Muscle of leg (tissue), 11 donors: ENCODE results near the gene TTC23. TPM values are rescaled to one million over a fixed set of nuclear protein-coding genes. Genes with fewer than 3 reads are reported as not detected.
"Not testable (repeated sequence)": the region's sequence is repeated elsewhere in the genome, so short reads cannot be mapped to it uniquely, and the experiment has no call there.

Source experiments
- DNase-seq: peaks from one replicate; pipeline ENCODE4 v3.0.0; 2013
- H3K27ac ChIP-seq: one replicate; pipeline ENCODE4 v1.5.1; 2013; ENCODE audit warnings: mild to moderate bottlenecking, low read length, control low read depth
- H3K27me3 ChIP-seq: one replicate; pipeline ENCODE4 v1.6.1; 2013; ENCODE audit warnings: low read length; ENCODE audit not compliant: control insufficient read depth, insufficient read depth
- H3K36me3 ChIP-seq: one replicate; pipeline ENCODE4 v1.6.1; 2013; ENCODE audit warnings: low read length; ENCODE audit not compliant: control insufficient read depth, insufficient read depth
- H3K4me1 ChIP-seq: one replicate; pipeline ENCODE4 v1.6.1; 2013; ENCODE audit warnings: low read length; ENCODE audit not compliant: control insufficient read depth, insufficient read depth
- H3K4me3 ChIP-seq: one replicate; pipeline ENCODE4 v1.5.1; 2013; ENCODE audit warnings: low read length, control low read depth
- H3K9me3 ChIP-seq: replicated peaks from 2 replicates; pipeline ENCODE4 v1.6.1; 2013; ENCODE audit warnings: low read depth, low read length; ENCODE audit not compliant: control insufficient read depth
- WGBS: methylation state at CpG from one replicate; pipeline ENCODE4 v1.1.5; 2013; ENCODE audit warnings: missing lambda C conversion rate; ENCODE audit not compliant: insufficient coverage; 5-methylcytosine and 5-hydroxymethylcytosine counted together
- polyA plus RNA-seq, 8 donors: library from polyadenylated mRNA; unstranded; fragments of 120-200 nt; gene quantifications; one replicate each; pipeline versions ENCODE4 v1.2.1 to v1.2.3, GENCODE V29; 2013; ENCODE audit warnings: inconsistent platforms in 1 of 8, low replicate concordance in 1 of 8; ENCODE audit not compliant: insufficient read length in 8 of 8, insufficient read depth in 1 of 8
- total RNA-seq: library from RNA; stranded (reverse); fragments of 120-200 nt; gene quantifications from one replicate; pipeline ENCODE4 v1.2.4, GENCODE V29; 2013

Gene TTC23
- total and polyA plus RNA-seq, 9 donors: 16.3 to 22.3 (median 18.6) TPM

DNA sequence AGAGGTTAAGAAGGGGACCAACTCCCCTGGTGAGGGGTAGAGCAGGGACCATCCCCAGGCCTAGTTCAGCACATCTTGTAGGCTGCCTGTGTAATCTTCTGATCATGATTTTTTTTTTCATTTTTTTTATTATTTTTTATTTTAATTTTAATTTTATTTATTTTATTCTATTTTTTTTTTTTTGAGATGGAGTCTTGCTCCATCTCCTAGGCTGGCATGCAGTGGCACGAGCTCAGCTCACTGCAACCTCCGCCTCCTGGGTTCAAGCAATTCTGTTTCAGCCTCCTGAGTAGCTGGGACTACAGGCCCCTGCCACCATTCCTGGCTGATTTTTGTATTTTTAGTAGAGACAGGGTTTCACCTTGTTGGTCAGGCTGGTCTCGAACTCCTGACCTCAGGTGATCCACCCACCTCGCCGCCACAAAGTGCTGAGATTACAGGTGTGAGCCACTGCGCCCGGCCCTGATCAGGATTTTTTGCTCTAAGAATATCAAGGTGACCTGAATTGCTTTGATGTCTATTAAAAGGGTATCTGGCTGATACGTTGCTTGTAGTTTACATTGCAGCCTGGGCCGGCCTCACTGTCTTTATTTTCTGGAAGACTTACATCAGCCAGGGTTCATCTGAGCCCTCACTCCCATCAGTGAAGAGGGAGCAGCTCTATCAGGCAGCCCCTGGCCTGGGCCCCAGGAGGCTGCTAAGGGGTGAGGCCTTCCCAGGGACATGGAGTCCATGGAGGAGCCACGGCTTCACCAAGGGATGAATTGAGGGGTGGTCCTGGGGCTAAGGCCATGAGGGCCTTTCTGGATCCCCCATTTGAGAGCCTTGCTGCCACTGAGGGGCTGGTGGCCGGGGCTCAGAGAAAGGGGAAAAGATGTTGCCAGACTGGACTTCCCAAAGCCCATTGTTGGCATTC lies 133.8 kb downstream of the TTC23 start:
- no peak overlapping the region for H3K4me3 ChIP-seq
- WGBS: 90% methylated on average over 9 of the region's 11 CpGs
- H3K36me3 ChIP-seq: peaks cover 8% of the 10 kb centered on the region
- DNase-seq: no peak
- H3K27me3 ChIP-seq: no peaks in the 10 kb centered on the region
- peaks cover 7% of the 10 kb centered on the region for H3K4me1 ChIP-seq
- H3K9me3 ChIP-seq: no peaks in the 10 kb centered on the region
- no peak overlapping the region for H3K27ac ChIP-seq

DNA sequence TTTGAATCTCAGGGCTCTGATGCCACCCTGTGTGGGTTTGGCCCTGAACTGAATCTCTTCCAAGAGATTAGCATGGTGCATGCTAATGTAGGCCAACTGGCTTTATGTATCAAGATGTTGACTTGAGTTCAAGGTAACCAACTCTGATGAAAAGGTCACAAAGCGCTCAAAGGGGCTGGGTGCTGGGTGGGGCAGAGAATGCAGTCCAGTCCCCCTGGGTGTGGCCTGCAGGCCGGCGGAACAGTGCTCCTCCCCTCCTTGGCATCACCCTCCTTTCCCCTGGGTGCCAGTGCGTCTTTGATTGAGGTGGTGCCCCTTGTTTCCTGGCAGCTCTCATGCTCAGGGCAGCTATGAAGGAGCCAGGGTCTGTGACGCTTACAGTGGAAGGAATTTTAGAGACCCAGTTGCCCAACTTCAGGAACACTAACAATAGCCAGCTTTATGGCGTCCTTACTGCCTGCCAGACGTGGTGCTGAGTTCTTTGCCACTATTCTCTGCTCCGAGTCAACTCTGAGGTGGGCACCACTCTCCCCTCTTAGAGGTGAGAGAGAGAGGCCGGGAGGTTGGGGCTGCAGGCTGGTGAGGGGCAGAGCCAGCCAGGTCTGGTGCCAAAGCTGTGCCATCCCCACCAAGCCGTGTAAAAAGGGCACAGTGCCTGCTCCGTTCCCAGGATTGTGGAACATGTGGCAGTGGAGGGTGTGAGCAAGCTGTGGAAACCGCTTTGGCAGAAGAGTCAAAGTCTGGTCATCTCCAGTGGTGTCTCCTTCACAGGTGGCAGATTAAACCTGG lies 134.7 kb downstream of the TTC23 start:
- H3K9me3 ChIP-seq: no peaks in the 10 kb centered on the region
- no peak overlapping the region for H3K27ac ChIP-seq
- H3K4me1 ChIP-seq: peaks cover 5% of the 10 kb centered on the region
- H3K4me3 ChIP-seq: no peak overlapping the region
- DNase-seq: no peak
- H3K27me3 ChIP-seq: no peaks in the 10 kb centered on the region
- H3K36me3 ChIP-seq: peaks cover 8% of the 10 kb centered on the region
- 79% methylated on average over 8 of the region's 12 CpGs for WGBS

DNA sequence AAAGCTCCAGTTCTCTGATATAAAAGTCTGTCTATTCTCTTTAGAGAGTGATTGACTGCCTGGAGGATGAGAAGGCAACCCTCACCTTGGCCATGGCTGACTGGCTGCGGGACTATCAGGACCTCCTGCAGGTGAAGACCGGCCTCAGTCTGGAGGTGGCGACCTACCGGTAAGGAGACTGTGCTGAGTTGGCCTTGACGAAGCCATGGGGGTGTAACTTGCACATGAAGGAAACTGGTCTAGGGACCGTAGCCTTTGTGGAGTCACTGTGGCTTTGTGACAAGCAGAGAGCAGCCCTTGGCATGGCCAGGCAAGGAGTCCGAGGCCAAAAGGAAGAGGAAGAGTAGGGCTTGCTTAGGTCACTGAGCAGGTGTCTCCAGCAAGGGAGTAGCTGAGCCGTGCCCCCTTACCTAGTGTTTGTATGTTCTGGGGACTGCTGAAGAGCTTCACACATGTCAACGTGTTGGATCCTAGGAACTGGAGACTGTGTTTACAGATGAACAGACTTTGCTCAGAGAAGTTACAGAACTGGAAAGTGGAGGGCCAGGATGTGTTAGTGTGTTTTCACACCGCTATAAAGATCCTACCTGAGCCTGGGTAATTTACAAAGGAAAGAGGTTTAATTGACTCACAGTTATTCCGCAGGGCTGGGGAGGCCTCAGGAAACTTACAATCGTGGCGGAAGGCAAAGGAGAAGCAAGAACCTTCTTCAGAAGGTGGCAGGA lies 135.7 kb downstream of the TTC23 start:
- WGBS: 83% methylated on average over 10 of the region's 13 CpGs
- Histone ChIP-seq H3K36me3 (peaks cover 8% of the 10 kb centered on the region), H3K4me1 (peaks cover 15% of the 10 kb centered on the region), H3K27me3 (no peaks in the 10 kb centered on the region), H3K4me3 (no peak overlapping the region), H3K9me3 (no peaks in the 10 kb centered on the region), H3K27ac (no peak overlapping the region)
- DNase-seq: no peak

DNA sequence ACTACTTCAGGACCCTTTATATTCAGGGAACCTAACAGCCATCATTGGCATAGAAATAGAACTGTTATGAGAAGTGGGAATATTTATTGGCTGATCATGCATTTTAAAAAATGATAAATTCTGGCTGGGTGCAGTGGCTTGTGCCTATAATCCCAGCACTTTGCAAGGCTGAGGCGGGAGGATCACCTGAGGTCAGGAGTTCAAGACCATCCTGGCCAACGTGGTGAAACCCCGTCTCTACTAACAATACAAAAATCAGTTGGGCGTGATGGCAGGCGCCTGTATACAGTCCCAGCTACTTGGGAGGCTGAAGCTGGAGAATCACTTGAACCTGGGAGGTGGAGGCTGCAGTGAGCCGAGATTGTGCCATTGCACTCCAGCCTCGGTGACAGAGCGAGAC lies 137.7 kb downstream of the TTC23 start:
- not testable (repeated sequence) for H3K4me3 ChIP-seq, H3K27me3 ChIP-seq, H3K9me3 ChIP-seq, H3K27ac ChIP-seq, H3K36me3 ChIP-seq, DNase-seq
- H3K4me1 ChIP-seq: peaks cover 26% of the 10 kb centered on the region
- WGBS: 91% methylated on average over 4 of the region's 8 CpGs

DNA sequence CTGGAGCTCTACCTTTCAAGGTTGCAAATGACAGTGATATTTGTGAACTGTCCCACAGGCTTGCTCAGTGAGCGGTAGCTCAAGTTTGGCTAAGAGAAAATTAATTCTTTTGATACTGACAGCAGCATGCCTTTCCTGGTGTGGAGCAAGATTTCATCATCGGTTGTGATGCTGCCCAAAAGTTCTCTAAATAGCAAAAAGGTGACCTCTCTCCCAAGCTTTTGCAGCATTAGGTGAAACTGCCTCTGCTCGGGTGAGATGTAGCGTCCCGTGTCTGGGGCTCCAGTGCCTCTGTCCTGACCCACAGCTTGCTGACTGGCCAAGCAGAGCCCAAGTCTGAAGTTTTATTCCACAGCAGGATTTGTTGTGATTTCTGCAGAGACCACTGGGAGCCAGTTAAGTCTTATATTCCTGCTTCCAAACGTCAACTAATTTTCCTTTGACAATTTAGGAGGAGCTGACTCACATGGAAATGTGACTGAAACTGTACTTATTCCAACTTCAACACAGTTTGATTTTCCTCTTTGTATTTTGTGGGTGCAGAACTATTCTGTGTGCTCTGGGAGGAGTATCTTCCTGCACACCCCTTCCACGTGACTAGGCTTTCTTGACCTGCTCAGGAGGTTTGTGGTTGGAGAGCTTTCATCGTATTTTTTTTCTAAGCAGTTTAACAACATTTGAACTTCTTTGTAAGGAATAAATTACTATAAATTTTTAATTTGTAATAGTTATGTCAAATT lies 138.6 kb downstream of the TTC23 start:
- WGBS: 56% methylated on average over 5 of the region's 8 CpGs
- Histone ChIP-seq H3K4me3 (no peak overlapping the region), H3K27me3 (peaks cover 16% of the 10 kb centered on the region), H3K4me1 (peaks cover 33% of the 10 kb centered on the region), H3K27ac (peak overlapping the region; percentile 13), H3K36me3 (peaks cover 8% of the 10 kb centered on the region), H3K9me3 (no peaks in the 10 kb centered on the region)
- DNase-seq: peak; percentile 47

DNA sequence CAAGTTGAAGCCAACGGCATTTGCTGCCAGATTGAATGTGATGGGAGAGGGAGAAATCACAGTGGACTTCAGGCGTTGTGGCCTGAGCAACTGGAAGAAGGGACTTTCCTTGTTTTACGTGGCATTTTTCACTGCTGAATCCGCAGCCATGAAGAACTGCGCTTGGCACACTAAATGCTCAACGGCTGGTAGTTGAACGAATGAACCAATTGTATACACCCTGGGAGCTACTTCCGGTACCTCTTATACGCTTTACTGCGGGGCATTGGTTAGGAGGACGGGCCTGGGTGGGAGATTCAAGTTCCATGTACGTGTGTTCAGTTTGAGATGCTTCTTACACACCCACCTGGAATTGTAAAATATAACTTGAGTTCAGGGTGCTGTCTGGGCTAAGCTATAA lies 139.3 kb downstream of the TTC23 start:
- peaks cover 8% of the 10 kb centered on the region for H3K36me3 ChIP-seq
- H3K27ac ChIP-seq: no peak overlapping the region
- H3K27me3 ChIP-seq: peaks cover 16% of the 10 kb centered on the region
- H3K9me3 ChIP-seq: no peaks in the 10 kb centered on the region
- WGBS: 80% methylated on average over 8 of the region's 12 CpGs
- H3K4me1 ChIP-seq: peaks cover 33% of the 10 kb centered on the region
- no peak for DNase-seq
- H3K4me3 ChIP-seq: no peak overlapping the region

DNA sequence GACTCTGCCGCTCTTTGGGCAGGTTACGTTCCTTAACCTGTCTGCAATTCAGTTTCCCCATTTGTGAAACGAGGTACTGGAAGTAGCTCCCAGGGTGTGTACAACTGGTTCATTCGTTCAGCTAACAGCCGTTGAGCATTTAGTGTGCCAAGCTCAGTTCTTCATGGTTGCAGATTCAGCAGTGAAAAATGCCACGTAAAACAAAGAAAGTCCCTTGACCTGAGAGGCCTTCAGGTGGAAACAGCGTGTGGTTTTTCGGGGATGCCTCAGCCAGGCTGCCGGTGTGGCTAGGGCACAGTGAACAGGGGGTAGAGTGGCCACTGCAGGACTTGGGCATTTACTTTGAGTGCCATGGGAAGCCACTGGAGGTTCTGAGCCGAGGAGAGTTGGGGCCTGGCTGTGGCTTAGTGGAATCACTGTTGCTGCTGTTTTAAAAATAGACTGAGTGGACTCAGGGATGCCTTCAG lies 139.8 kb downstream of the TTC23 start:
- Histone ChIP-seq H3K36me3 (peaks cover 5% of the 10 kb centered on the region), H3K27ac (no peak overlapping the region)
- WGBS: 90% methylated on average over 10 of the region's 10 CpGs

DNA sequence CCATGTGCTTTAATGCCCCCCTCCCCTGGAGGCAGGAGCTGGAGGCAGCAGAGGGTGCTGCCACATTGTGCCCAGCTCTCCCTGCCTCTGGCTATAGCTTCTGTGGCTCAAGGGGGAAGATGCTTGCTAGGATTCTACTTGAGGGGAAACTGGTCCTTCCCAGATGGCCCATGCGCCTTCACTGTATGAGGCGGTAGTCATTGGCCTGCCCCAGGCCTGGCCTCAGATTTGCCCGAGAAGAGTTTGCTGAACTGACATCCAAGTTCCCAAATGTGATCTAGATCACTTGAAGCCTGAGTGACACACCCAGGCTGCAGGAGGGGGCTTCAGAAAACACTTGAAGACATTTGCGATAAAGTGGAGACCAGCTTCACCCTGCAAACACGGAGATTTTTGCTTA lies 140.4 kb downstream of the TTC23 start:
- no peak overlapping the region for H3K27ac ChIP-seq
- no peaks in the 10 kb centered on the region for H3K9me3 ChIP-seq
- 85% methylated on average over 5 of the region's 5 CpGs for WGBS
- no peak overlapping the region for H3K4me3 ChIP-seq
- peaks cover 5% of the 10 kb centered on the region for H3K36me3 ChIP-seq
- peaks cover 33% of the 10 kb centered on the region for H3K4me1 ChIP-seq
- DNase-seq: no peak
- peaks cover 16% of the 10 kb centered on the region for H3K27me3 ChIP-seq

More for the DNA sequence above, 139.8 kb downstream of the TTC23 start:
- Histone ChIP-seq H3K4me3 (no peak overlapping the region), H3K9me3 (no peaks in the 10 kb centered on the region), H3K4me1 (peaks cover 33% of the 10 kb centered on the region), H3K27me3 (peaks cover 16% of the 10 kb centered on the region)
- DNase-seq: no peak

DNA sequence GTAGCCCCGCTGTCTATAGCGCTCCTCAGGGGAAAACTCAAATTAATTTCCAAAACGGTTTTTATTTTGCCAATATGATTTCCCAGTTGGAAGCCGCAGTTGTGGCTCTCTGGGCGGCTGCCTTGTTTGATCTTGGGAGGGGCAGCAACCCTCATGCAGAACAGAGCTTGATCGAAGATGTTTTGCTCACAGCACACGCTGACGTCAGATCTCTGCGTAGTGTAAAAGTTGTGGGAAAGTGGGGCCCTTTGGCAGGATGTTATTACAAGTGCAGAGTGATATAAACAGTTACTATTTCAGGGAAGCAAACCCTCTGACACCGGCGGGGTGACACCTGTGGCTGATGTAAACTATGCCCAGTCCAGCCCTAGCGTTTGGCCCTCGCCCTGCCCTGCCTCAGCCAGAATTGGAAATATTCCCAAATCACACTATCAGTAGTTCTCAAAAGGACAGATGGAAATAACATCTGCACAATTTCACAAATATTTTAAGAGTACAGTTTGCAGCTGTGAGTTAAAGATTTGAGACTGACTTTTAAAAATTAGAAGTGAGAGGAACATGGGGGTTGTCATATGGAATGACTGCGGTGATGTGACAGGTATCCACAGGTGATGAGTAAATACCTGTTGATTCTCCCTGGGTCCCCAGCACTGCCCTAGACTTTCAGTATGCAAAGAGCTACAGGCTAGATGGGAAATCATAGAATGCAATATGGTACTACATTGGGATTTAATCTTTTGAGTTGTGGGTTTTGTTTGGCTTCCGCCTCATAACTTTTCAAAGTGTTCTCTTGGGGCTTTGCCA lies 142.8 kb downstream of the TTC23 start:
- peaks cover 33% of the 10 kb centered on the region for H3K4me1 ChIP-seq
- peak; percentile 60 for DNase-seq
- H3K27ac ChIP-seq: peak overlapping the region; percentile 25
- WGBS: 45% methylated on average over 11 of the region's 15 CpGs
- H3K9me3 ChIP-seq: no peaks in the 10 kb centered on the region
- peaks cover 30% of the 10 kb centered on the region for H3K27me3 ChIP-seq
- H3K36me3 ChIP-seq: no peaks in the 10 kb centered on the region
- H3K4me3 ChIP-seq: peak overlapping the region; percentile 45
